ENCODE results near the gene SHH. TPM values are rescaled to one million over a fixed set of nuclear protein-coding genes. Genes with fewer than 3 reads are reported as not detected.

Gene SHH
- total and polyA plus RNA-seq, 2 donors (not counting 3 experiments of a cell fraction or from before 2014, with no cell fraction given): not detected

GRCh38 chr7:155860840-155861479 is 48.7 kb upstream of the SHH start:
- no peaks in the 10 kb centered on the region for H4K20me1 ChIP-seq (replicated peaks; ENCODE audit: control insufficient read depth, extremely low read depth, insufficient read depth, low read length)
- H3K9ac ChIP-seq (replicated peaks; ENCODE audit: extremely low read depth, insufficient read depth, low read length): no peak overlapping the region
- H3K9me3 ChIP-seq (replicated peaks; ENCODE audit: control insufficient read depth, insufficient read depth, low read length): no peaks in the 10 kb centered on the region
- no peaks in the 10 kb centered on the region for H3K4me1 ChIP-seq (ENCODE audit: control insufficient read depth, extremely low read depth, insufficient read depth, low read length)
- no peaks in the 10 kb centered on the region for H3K27me3 ChIP-seq (ENCODE audit: control insufficient read depth in 2 of 2, insufficient read depth in 2 of 2, low read length in 2 of 2)
- no TSS peak for BruUV-seq (replicated peaks)
- TF ChIP-seq FOS (IDR thresholded peaks at IDR 0.05; ENCODE audit: borderline replicate concordance, insufficient read depth, low read length) (no peak), MAX (IDR thresholded peaks at IDR 0.05; ENCODE audit: insufficient read depth, insufficient read length) (no peak), GATA2 (IDR thresholded peaks at IDR 0.05; ENCODE audit: insufficient read depth, insufficient read length, low read depth, low read length) (no peak), POLR2AphosphoS5 (IDR thresholded peaks at IDR 0.05; ENCODE audit: insufficient read depth, low read depth, low read length) (no peak), POLR2A (IDR thresholded peaks at IDR 0.05; ENCODE audit: low read depth, low read length) (no peak), JUN (IDR thresholded peaks at IDR 0.05; ENCODE audit: borderline replicate concordance, insufficient read depth, insufficient read length, low read depth) (no peak), CTCF (IDR thresholded peaks at IDR 0.05; ENCODE audit: extremely low read depth in 1 of 2, insufficient read depth in 1 of 2, low read depth in 1 of 2, low read length in 2 of 2) (no peak)
- no peaks in the 10 kb centered on the region for H3K9me1 ChIP-seq (replicated peaks; ENCODE audit: control insufficient read depth, extremely low read depth, insufficient read depth, low read length)
- H2AFZ ChIP-seq (ENCODE audit: low read depth, low read length): no peak overlapping the region
- POLR2A ChIA-PET: no interaction called here
- dilution Hi-C loops (cut with MboI; ENCODE audit: extremely low pct_ligation_motif_present, low sequenced_read_pairs): no loop called here
- no peaks in the 10 kb centered on the region for H3K36me3 ChIP-seq (ENCODE audit: control insufficient read depth in 2 of 2, extremely low read depth in 1 of 2, insufficient read depth in 2 of 2, low read length in 2 of 2)
- CTCF ChIA-PET: interaction anchor here (1.0 kb wide), 1 partner anchor 10 kb away, joined by 3 read pairs; no protein-coding TSS in a partner anchor
- H3K79me2 ChIP-seq (ENCODE audit: control insufficient read depth, insufficient read depth, low read length): no peaks in the 10 kb centered on the region
- FAIRE-seq (no peak), DNase-seq (ENCODE audit: low read depth, low spot score) (no peak)
- H3K27ac ChIP-seq (ENCODE audit: insufficient read depth, low read depth, low read length): no peak overlapping the region
- no peak overlapping the region for H3K4me2 ChIP-seq (ENCODE audit: insufficient read depth, low read length)
- intact Hi-C loops (cut with micrococcal nuclease): no loop called here
- no peak overlapping the region for H3K4me3 ChIP-seq (replicated peaks in 1 of 3; ENCODE audit: insufficient read depth in 1 of 3, low read depth in 1 of 3, low read length in 3 of 3)
